GM12865 (cell line): ENCODE results near the gene SPRR4.

Experiments
- DNase-seq: peaks from one replicate; pipeline ENCODE4 v3.0.0; 2010; ENCODE audit warnings: low read depth
- H3K4me3 ChIP-seq: 2 replicates; pipeline ENCODE4 v1.5.1; 2011; ENCODE audit warnings: mild to moderate bottlenecking, low read depth, low read length, control low read depth
- CTCF ChIP-seq: IDR thresholded peaks from 2 replicates; pipeline ENCODE4 v1.5.1; 2011; ENCODE audit warnings: low read length, control low read depth, low read depth, inconsistent platforms; ENCODE audit not compliant: insufficient read depth; ENCODE audit errors: missing control alignments

The SPRR4 gene

GRCh38 chr1:152980676-152981075 lies 10.2 kb downstream of the SPRR4 start:
- no peak for TF ChIP-seq CTCF
- DNase-seq: no peak

DNA sequence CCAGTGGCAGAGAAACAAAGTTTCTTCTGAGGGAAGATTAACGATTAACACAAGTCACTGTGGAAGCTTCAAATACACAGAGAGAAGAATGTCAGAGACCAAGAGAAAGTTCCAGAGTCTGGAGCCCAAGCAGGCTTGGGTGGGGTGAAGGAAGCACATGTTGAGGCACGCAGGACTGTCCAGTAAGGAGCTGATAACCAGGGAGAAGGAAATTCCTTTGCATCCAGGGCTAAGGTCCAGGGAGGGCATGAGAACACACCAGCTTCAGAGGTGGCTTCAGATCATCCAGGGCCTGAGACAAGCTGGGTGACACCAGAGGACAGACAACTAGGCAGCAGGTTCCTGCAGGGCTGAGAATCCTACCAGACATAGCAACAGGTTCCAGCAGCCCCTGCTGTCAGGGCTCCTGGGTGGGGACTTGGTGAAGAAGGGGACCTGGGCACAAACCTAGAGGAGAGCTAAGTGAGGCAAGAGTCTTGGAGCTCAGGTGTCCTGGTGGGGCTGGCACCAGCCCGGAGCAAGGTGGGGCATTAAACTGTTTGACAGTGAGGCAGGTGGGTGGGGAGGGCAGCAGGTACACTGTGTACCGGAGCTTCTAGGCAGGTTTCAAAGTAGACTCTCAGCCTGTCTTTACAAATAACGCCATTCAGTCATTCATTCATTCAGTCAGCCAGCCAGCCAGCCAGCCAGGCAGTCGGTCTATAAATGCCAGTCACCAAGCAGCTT lies 10.9 kb downstream of the SPRR4 start:
- H3K4me3 ChIP-seq: no peak overlapping the region
- no peak for DNase-seq
- TF ChIP-seq CTCF: no peak

More at GRCh38 chr1:152980676-152981075, 10.2 kb downstream of the SPRR4 start:
- H3K4me3 ChIP-seq: no peak overlapping the region

- no peak for TF ChIP-seq CTCF
- no peak overlapping the region for H3K4me3 ChIP-seq
- DNase-seq: no peak
These were observed 11.6 kb downstream of the SPRR4 start for GRCh38 chr1:152982076-152982475.

DNA sequence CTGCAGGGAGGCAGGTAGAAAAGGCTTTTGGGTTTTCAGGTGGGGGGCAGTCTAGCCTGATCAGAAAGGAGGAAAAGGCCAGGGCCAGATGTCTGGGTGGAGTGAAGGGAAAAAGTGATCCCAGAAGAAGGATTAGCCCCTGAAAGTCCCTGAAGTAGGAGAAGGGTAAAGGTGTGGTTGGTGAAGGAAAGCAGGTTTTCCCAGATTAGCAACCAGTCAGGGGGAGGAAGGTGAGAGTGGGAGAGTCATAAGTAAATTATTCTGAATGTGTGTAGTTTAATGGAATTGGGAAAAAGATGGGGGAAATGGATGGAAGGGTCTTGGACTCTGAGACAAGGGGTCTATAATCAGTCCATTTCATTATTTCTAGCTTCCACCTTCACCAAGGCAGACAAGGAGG lies 12.8 kb downstream of the SPRR4 start:
- no peak overlapping the region for H3K4me3 ChIP-seq
- no peak for DNase-seq
- no peak for TF ChIP-seq CTCF

DNA sequence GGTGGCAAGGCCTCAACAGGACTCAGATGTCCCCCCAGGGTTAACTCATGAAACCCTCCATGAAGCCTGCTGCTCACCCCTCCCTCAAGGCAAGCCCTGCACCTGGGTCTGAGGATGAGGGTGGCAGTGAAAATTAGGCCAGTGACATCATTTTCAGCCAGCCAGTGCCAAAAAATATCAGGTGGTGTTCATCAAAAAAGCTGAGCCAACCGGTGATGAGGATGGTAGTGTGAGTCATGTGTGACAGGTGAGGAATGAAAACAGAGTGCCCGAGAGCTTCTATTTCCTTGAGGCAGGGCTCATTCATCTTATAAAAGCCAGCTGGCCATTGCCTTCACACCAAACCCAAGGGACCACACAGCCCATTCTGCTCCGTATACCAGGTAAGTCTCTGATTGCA lies 13.3 kb downstream of the SPRR4 start, which contains the start of gene SPRR1A:
Gene SPRR1A (plus strand): TSS at position 339 of the 400 bp plus-strand sequence. CDS start 1,150 bp downstream, outside the sequence.
- no peak within 1 kb of the TSS for H3K4me3 ChIP-seq
- DNase-seq: no peak
- TF ChIP-seq CTCF: no peak

DNA sequence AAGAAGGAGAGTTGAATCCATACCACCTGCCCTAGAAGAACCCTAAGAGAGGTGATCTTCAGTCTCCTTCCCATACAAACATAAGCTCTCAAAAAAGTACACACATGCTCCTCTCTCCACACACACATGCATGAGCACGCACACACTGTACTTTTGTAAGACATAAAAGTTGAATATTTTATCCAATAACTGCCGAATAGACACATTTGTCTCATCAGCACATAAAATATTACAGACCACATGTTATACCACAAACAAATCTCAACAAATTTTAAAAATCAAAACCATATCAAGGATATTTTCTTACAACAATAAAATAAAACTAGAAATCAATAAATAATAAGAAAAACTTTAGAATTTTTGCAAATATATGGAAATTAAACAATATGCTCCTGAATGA lies 16.1 kb downstream of the SPRR4 start:
- no peak for TF ChIP-seq CTCF
- no peak overlapping the region for H3K4me3 ChIP-seq
- DNase-seq: no peak

GRCh38 chr1:152993186-152993585 lies 22.7 kb downstream of the SPRR4 start:
- DNase-seq: no peak
- TF ChIP-seq CTCF: no peak
- H3K4me3 ChIP-seq: no peak overlapping the region
